GM12873 (cell line): ENCODE measurements around the gene XPNPEP3.

ENCODE experiments used
- TF ChIP-seq, protein P1 (sequence below): IDR thresholded peaks from 2 replicates; pipeline ENCODE4 v1.5.1; 2012; ENCODE audit warnings: low read depth, mild to moderate bottlenecking, moderate library complexity, low read length, control low read depth; ENCODE audit not compliant: insufficient read depth; ENCODE audit errors: missing control alignments

Gene XPNPEP3

GRCh38 chr22:40853333-40853732 is 3.6 kb upstream of the XPNPEP3 start:
- TF ChIP-seq, protein P1, sequence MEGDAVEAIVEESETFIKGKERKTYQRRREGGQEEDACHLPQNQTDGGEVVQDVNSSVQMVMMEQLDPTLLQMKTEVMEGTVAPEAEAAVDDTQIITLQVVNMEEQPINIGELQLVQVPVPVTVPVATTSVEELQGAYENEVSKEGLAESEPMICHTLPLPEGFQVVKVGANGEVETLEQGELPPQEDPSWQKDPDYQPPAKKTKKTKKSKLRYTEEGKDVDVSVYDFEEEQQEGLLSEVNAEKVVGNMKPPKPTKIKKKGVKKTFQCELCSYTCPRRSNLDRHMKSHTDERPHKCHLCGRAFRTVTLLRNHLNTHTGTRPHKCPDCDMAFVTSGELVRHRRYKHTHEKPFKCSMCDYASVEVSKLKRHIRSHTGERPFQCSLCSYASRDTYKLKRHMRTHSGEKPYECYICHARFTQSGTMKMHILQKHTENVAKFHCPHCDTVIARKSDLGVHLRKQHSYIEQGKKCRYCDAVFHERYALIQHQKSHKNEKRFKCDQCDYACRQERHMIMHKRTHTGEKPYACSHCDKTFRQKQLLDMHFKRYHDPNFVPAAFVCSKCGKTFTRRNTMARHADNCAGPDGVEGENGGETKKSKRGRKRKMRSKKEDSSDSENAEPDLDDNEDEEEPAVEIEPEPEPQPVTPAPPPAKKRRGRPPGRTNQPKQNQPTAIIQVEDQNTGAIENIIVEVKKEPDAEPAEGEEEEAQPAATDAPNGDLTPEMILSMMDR, result no peak

GRCh38 chr22:40853961-40854360 is 3.0 kb upstream of the XPNPEP3 start:
- TF ChIP-seq, protein P1, result no peak

GRCh38 chr22:40855071-40855978 is 1.6 kb upstream of the XPNPEP3 start:
- TF ChIP-seq, protein P1, result no peak

DNA sequence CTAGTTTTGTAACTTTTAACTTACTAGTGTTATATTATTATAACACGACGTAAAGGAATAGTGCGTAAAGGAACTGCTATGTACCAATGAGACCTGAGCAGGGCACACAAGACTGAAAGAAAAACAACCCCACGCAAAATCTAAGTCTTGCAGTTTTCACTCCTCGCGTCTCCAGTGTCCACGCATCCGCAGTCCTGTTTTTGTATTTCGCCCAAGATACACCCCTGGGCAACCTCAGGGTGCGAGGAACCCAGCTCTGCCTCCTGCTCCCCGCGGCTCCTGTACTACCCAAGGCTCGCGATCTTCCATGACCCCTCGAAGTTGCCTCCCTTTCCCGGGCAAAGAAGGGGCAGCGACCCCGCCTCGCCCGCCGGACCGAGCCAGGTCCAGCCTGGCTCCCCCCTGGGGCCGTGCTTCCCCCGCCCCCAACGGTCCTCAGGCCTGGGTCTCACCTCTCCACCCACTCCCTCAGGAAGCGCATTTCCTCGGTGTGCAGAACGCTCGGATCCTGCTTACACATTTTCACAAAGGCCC is 902 bp upstream of the XPNPEP3 start:
- TF ChIP-seq, protein P1, result no peak

DNA sequence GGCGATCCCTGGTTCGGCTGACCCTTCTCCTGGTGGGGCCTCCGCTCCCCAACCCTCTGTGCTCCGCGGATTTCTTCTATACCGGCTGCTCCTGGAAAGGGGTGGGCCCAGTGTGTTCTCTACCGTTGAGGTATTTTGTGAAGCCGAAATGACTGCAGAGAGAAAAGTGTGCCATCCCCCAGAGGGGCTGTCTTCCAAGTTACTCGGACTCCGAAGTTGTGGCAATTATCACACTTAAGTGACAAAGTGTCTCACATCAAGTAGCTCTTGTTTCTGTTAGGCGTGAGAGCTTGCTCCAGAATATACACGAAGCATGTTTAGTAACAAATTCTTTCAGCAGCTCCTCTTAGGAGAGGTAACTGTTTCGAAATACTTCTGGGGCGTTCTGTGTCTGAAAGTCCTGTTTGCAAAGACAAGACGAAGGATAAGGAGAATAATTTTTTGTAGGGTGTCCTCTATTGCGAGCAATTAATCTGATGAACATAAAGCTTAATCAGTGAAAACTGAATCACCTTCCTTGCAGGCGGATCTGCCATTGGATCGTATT is 434 bp downstream of the XPNPEP3 start:
- TF ChIP-seq, protein P1, result no peak

GRCh38 chr22:40862013-40862412 is 5.1 kb downstream of the XPNPEP3 start, which contains the start of gene DNAJB7:
Gene DNAJB7 (minus strand): TSS chr22:40862113. CDS start chr22:40861994, 119 bp downstream.
- TF ChIP-seq, protein P1, result no peak

- TF ChIP-seq, protein P1, result no peak
Measured at GRCh38 chr22:40862537-40862936, 5.6 kb downstream of the XPNPEP3 start.
